Jurkat, Clone E6-1 (cell line): Measurements from ENCODE around the gene CDH23.
A peak's percentile ranks its signal among the peaks of the same experiment; 100 is the strongest.

Experiments used
- DNase-seq: peaks from one replicate; pipeline ENCODE4 v3.0.0-alpha.2; 2011; ENCODE audit warnings: low read depth, low spot score
- H3K4me3 ChIP-seq: 2 replicates; pipeline ENCODE4 v1.5.1; 2011; ENCODE audit warnings: mild to moderate bottlenecking, low read length, control low read depth, moderate library complexity

Gene CDH23

DNA sequence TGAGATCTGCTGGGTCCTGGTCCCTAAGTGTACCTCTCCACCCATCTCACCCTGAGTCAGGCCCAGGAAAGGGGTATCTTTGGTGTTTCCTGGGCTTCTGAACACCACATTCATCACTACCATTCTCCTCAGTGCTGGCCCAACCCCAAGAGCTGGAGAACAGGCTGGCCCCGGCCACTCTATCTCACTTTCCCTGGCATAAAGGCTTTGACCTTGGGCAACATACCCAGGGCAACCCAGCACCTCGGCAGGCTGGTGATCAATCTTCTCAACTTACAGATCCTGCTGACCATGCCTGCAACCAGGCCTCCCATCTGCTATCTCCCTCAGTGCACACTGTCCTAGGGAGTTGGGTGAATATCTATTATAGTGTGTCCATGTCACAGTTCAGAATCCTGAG, 374.5 kb downstream of the CDH23 start:
- no peak for DNase-seq
- H3K4me3 ChIP-seq, result no peak overlapping the region

DNA sequence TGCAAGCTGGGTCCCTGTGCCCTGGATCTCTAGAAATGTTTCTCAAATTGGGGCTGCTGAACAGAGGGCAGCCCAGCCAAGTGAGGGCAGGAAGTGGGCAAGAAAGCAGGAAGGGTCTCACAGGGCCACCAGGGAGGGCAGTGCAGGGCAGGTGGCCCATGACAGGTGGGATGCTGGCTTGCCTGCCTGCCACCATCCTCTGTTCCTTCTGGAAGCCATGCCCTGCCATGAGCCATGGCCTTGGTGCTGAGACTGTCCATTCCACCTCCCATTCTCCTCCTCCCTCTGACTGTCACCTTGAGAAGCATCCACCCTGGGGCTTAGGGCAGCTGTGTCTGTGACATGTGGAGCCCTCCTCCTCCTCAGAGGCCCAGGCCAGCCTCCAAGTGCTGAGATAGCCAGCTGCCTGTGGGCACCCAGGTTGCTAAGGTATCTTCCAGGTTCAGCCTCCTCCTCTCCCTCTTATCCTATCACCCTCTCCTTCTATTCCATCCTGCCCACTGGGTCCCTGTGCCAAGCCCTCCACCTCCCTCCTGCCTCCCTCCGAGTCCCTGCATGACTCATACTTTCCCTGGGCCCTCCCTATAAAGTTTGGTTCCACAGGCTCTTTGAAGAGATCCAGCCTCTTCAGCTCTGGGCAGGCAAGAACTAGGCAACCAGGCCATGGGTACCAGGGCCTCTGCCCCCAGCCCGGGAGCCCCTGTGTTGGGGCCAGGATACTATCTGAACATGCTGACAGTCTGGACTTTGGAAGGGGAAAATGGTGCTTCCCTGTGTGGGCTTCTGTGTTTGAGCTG, 375.3 kb downstream of the CDH23 start:
- DNase-seq, result no peak
- H3K4me3 ChIP-seq, result no peak overlapping the region

DNA sequence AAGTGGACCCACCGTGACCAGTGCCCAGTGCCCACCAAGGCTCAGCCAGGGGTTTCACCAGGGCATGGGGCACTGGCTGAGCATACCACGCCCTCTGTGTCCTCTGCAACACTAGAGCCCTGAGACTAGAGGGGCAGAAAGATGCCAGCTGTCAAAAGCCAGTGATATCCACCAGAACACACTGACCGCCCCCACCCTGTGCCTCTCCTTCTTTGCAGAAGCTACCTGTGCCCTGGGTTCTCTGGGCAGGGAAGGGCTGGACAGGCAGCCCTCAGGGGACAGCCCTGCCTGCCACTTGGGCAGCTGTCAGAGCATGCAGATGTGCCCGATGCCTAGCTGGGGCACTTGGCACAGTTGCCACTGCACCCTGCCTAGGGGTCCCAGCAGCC, 376.1 kb downstream of the CDH23 start:
- DNase-seq, result no peak
- peak overlapping the region; percentile 64 for H3K4me3 ChIP-seq

DNA sequence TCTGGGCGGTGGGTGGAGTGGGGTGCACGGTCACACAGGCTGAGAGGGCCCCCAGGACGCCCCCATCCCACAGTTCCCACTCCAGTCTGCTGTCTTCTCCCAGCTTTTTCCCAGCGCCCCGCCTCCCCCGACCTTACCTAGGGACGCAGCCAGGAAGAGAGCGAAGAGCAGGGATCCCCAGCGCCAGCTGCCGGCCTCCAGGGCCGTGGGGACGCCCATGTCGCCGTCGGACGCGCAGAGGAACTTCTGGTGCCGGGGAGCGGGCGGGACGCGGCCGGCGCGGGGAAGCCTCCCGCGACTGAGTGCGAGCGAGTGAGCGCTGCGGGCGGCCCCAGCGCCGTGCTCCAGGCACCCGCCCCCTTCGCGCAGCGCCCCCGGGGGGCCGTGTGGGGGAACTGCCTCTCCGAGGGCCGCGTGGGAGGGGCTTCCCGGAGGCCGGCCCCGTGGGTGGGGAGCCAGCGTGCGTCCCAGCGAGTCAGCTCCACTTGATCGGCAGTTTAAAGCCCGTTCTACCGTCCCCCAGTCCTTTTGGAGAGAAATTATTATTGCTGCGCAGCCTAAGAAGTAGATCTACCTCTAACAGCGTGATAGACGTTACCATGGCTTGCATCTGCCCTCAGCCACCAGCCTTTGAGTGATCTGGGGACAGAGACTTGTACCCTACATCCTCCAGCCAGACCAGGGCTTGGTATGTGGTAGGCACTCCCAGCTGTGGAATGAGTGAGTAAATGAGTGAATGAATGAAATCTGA, 376.7 kb downstream of the CDH23 start, which contains the start of gene VSIR:
Gene VSIR, minus strand, starts transcription at position 300 of the 751 bp plus-strand sequence. Its CDS starts 81 bp downstream, at position 219.
- DNase-seq, result peak; percentile 77
- peak within 1 kb of the TSS; percentile 66 for H3K4me3 ChIP-seq

DNA sequence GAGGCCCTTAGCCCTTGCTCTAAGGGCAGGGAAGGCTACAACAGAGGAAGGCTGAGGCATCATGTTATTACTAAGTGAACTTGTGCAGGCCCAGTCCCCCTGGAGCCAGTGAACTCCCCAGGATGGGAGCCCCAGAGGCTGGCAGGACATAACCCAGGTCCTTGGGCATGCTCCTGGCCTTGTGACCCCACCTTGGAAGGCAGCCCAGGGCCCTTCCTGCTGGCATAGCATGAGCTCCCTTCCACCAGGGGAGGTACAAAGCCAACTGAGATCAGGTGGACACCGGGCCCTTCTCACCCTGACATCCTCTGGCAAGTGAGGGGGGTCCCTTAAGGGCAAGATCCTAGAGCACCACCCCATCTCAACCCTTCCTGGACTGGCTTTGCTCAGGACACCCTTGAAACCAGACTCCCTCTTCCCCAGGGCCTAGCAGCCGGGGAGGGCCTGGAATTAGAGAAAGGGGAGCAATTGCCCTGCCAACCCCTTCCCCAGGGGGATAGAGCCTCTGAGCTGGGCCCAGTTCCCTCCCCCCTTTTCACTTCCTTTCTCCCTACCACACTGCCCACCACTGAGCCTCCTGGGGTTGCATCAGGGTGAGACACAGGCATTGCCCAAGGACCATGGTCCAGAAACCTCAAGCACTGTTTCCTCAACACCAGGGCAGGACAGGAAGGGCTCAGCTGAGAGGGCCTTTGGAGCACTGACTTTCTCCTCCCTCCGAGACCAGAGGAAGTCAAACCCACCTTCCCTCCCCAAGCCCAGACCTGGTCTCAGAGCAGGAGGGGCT, 378.4 kb downstream of the CDH23 start:
- DNase-seq, result no peak
- H3K4me3 ChIP-seq, result no peak overlapping the region

DNA sequence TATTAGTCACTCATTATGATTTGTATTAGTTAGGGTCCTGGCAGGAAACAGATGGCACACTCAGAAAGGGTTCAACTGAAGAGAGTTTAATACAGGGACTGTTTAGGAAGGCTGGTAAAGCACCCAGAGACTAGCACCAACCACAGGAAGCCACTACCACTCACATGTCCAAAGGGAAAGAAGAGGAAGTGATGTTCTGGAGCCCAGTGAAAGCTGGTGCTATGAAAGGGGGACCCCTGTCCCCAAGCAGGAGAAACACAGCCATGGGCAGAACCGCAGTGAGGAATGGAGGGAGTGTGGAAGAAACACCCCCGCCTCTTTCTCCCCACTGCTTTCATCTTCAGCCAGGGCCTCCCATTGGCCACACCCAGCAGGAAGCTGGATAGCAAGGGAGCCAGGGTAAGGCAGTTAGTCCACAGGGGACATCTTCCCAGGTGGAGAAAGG, 379.8 kb downstream of the CDH23 start:
- DNase-seq, result no peak
- no peak overlapping the region for H3K4me3 ChIP-seq

DNA sequence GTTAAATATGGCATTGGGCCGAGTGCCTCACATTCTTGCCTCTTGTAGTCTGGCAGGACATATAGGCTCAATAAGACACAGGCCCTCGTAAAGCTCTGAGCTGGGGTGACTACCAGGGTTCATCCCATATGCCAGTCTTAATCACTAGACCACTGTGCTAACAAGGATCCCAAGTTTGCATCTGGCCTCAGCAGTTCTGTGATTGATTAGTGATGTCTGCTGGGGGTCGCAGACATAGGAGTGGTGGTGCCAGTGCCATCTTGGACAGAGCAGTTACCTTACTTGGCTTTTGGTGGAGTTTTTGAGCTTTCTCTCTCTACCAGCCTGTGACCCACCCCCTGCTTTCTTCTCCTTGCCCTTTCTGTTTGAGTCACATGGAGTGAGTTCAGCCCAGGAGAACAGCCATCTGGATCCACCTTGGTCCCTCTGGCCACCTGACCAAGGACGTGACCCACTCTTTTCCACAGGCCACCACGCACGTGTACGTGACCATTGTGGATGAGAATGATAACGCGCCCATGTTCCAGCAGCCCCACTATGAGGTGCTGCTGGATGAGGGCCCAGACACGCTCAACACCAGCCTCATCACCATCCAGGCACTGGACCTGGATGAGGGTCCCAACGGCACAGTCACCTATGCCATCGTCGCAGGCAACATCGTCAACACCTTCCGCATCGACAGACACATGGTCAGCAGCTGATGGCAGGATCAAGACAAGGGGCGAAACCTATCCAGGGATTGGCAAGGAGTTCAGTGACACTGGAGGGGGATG, 380.7 kb downstream of the CDH23 start:
- DNase-seq, result no peak

DNA sequence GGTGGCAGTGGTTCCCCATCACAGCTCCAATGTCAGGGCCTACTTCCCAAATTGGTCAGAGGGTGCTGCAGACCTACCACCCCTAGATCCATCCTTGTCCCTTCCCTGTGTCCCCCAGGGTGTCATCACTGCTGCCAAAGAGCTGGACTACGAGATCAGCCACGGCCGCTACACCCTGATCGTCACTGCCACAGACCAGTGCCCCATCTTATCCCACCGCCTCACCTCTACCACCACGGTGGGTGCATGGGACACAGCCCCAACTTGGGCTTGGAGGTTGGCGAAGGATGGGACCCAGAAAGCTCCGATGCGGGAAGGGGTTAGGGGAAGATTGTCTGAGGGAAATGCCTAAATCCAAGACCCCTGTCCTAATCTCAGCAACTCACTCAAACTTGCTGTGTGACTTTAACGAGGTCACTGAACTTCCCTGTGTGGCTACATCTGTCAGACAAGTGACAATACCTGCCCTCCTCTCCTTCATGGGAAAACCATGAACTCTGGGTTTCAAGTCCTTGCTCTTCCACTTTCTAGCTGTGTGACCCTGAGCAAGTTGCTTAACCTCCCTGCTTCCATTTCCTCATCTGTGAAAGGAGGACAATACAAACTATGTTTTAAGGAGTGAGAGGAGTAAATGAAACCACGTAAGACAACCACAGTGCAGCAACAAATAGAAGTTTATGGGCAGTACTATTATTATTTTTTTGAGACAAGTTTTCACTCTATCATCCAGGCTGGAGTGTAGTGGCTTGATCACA, 381.5 kb downstream of the CDH23 start:
- DNase-seq, result no peak
- H3K4me3 ChIP-seq, result no peak overlapping the region

More for the DNA sequence above, 380.7 kb downstream of the CDH23 start:
- no peak overlapping the region for H3K4me3 ChIP-seq

DNA sequence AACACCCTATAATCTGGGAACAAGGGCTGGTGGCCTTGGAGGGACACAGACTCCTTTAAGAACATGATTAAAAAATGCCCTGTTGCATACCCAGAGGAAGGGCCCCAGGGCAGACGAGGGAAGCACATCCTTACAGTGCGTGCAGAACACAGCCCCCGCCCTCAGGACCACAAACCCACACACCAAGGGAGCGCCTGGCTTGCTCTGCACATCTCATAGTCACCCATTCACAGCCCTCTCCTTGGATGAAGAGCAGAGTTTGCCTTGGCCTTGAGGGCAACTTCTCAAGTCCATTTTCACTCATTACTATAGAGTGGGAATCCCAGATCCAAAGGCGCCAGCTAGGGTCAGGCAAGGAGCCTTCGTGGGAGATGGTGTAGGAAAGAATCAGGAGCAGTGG, 382.9 kb downstream of the CDH23 start:
- peak; percentile 46 for DNase-seq
- no peak overlapping the region for H3K4me3 ChIP-seq

DNA sequence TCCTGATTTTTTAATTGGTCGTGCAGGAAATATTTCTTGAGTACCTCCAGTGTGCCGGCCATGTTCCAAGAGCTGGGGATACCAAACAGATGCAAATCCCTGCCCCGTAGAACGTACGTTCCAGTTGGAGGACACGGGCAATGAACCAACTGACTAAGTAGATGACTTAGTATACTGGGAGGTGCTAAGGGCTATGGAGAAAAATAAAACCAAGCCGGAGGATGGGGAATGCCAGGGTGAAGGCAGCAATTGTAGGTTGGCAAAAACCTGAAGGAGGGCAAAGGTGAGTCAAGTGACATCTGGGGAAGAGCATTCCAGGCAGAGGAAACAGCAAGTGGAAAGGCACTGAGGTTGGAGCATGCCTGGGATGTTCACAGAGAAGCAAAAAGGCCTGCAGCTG, 383.4 kb downstream of the CDH23 start:
- DNase-seq, result no peak
- H3K4me3 ChIP-seq, result no peak overlapping the region

DNA sequence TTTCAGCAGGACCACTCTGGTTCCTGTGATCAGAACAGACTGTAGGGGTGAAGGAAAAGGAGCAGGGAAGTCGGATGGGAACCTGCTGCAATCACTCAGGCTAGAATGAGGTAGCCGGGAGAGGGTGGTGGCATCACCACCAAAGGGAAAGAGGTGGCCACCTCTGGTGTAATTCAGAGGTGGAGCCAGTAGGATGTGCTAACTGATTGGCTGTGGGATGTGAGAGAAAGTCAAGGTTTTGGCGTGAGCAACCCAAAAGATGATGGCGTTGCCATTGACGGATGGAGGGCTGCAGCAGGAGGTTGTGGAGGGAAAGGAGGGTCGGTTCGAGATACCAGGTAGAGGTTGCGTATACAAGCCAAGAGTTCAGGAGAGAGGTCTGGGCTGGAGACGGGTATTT, 384.0 kb downstream of the CDH23 start:
- no peak for DNase-seq
- no peak overlapping the region for H3K4me3 ChIP-seq

DNA sequence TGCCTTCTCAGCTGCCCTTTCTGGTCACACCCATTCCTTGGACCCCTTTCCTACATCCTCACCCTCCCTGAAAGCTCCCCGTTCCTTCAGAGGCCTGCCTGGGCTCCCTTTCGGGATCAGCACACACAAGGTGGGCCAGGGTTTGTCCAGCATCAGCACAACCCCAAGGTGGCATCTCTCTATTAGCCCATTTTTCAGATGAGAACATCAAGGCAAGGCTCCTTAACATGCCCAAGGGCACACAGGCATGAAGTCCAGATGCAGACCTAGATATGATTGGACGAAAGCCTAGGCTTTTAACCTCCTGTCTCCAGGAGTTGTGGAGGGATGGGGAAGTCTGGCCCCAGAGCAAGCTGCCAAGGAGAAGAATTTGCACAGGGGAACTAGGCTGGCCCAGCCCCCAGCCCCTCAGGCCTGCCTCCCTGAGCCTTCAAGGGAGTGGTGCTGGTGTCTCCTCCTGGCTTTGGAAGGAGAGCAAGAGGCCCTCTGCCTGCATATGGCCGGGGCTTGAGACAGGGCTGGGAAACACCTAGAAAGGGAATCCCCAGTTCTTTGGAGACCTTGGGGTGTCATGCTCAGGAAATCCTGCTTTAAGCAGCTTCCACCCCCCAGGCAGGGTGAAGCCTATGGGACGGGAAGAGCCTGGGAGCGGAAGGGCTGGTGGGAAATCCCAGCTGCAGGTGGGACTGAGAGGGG, 385.6 kb downstream of the CDH23 start:
- no peak overlapping the region for H3K4me3 ChIP-seq
- no peak for DNase-seq

DNA sequence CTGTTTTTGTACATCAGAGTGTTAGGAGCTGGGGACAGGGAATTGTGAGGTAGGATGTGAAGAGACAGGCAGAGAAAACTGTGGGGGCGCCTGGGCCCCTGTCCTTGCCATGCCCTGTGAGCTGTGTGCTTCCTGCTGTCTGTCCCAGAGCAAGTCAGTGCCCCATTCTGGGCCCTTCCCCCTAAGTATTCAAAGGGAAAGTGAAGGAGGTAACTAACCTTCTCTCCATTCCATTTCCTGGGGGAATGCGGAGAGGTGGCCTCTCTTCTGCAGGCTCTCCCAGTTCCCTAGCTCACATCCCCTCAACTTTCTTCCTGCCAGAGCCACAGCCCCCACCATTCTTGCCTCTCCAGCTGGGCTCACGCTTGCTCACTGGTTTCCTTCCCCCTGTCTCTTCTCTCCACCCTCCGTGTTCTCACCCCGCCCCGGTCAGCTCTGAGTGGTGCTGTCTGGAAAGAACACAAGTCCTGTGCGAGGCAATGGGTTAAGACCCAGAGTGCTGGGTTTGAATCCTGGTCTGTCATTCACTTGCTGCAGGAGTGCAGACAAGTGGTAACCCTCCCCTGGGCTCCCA, 386.3 kb downstream of the CDH23 start:
- DNase-seq, result no peak
- no peak overlapping the region for H3K4me3 ChIP-seq

DNA sequence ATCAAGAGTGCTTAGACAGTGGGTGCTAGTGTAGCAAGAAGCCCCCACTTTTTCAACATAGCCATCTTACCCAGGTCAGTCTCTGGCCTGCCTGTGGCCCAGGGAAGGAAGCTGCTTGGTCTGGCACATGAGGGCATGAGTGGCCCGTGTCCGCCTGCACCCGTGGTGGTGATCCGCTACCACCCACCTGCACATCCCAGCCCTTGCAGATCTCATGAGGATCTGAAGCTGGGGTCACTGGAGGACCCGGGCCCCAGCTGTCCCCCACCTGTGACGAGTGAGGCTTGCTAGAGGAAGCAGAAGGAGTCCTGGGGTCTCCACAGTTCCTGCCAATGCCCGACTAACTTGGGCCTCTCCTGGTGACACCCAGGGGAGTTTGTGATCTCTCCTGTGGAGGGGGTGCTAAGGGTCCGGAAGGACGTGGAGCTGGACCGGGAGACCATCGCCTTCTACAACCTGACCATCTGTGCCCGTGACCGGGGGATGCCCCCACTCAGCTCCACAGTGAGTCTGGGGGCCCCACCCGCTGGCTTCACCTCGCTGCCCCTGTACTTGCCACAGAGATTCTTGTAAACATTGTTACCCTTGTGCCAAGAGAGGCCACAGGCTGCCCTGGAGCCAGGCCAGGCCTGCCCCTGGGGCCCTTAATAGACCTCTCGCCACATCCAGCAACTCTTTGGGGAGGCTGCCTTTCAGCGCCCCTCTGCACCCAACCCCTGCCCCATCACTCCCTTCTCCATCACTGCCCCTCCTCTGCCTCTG, 387.4 kb downstream of the CDH23 start:
- DNase-seq, result no peak
- no peak overlapping the region for H3K4me3 ChIP-seq

DNA sequence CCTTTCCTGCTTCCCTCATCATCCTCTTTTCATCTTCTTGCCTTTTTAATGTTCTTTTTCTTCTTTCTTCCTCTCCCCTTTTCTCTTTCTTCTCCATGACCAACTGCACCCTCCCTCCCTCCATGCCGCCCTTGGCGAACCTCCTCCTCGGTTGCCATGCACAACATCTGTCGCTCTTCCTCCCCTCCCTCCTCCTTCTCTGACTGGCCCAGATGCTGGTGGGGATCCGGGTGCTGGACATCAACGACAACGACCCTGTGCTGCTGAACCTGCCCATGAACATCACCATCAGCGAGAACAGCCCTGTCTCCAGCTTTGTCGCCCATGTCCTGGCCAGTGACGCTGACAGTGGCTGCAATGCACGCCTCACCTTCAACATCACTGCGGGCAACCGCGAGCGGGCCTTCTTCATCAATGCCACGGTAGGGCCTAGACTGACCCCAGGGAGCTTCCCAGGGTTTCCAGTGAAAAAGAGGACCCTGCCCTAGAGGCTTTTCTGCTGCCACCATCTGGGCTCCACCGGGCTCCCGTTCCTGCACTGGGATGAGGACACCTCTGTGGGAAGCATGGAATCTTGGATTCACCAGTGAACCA, 388.1 kb downstream of the CDH23 start:
- DNase-seq, result no peak
- no peak overlapping the region for H3K4me3 ChIP-seq

DNA sequence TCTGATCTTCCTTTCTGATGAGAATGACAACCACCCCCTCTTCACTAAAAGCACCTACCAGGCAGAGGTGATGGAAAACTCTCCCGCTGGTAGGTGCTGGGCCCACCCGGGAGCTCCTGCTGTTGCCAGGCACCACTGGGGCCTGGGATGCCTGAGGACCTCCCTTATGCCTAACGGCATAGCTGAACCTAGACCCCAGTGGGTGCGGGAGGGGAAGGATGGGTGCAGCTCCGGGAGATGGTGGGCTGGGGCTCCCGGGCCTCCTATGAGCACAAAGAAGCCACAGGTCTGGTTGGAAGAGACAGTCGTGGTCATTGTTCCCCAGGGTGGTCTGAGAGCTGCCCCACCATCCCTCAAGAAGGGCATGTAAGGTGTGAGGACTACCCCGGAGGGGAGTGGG, 392.2 kb downstream of the CDH23 start:
- no peak overlapping the region for H3K4me3 ChIP-seq

More for the DNA sequence above, 392.2 kb downstream of the CDH23 start:
- DNase-seq, result no peak
